Naive thymus-derived CD4-positive, alpha-beta T cell (primary cell): Measurements from ENCODE around the gene RNF149. TPM values are rescaled to one million over a fixed set of nuclear protein-coding genes. Genes with fewer than 3 reads are reported as not detected.
A peak's percentile ranks its signal among the peaks of the same experiment; 100 is the strongest.

Experiments
- ATAC-seq: fragments of 150-1000 bp; cut with Tn5 transposase; 2 replicates; pipeline ENCODE4 v1.10.0; 2021; ENCODE audit warnings: mild to moderate bottlenecking, moderate library complexity
- CTCF ChIA-PET: fragments of 350-600 bp; sonication (Branson Sonifier 250); formaldehyde crosslinking; loops from one replicate; lab custom pipeline; 2021; ENCODE audit warnings: antibody characterized with exemption; lab: Charles Lee
- POLR2A ChIA-PET: fragments of 350-600 bp; sonication (Branson Sonifier 250); formaldehyde crosslinking; loops from one replicate; lab custom pipeline; 2021; ENCODE audit warnings: antibody characterized with exemption, inconsistent platforms; lab: Charles Lee
- DNase-seq, 9 donors: peaks; one replicate each; pipeline versions ENCODE4 v3.0.0 to v3.0.0-alpha.2; 2020 to 2022; ENCODE audit warnings: mixed read lengths in 1 of 9
- H3K27ac ChIP-seq: one replicate; pipeline ENCODE4 v1.7.0; 2013; ENCODE audit warnings: mild to moderate bottlenecking, low read depth, low read length, moderate library complexity
- H3K27me3 ChIP-seq, 2 donors: one replicate each; pipeline ENCODE4 v1.7.0; 2013; ENCODE audit warnings: low read length in 2 of 2, mild to moderate bottlenecking in 2 of 2, moderate library complexity in 2 of 2; ENCODE audit not compliant: control insufficient read depth in 2 of 2, insufficient read depth in 2 of 2
- H3K36me3 ChIP-seq, 3 experiments: 1 replicate in 2 of 3; 2 replicates in 1 of 3; pipeline ENCODE4 v1.7.0; 2013; ENCODE audit warnings: low read length in 3 of 3, mild to moderate bottlenecking in 3 of 3, moderate library complexity in 1 of 3; ENCODE audit not compliant: insufficient read depth in 3 of 3, control insufficient read depth in 2 of 3
- H3K4me1 ChIP-seq, 2 donors: one replicate each; pipeline ENCODE4 v1.7.0; 2013; ENCODE audit warnings: low read length in 2 of 2, mild to moderate bottlenecking in 2 of 2, moderate library complexity in 1 of 2; ENCODE audit not compliant: control insufficient read depth in 2 of 2, insufficient read depth in 2 of 2
- H3K4me3 ChIP-seq: 2 replicates; pipeline ENCODE4 v1.7.0; 2013; ENCODE audit warnings: mild to moderate bottlenecking, low read length
- H3K9me3 ChIP-seq, 3 experiments: 1 replicate in 2 of 3; 2 replicates in 1 of 3; pipeline ENCODE4 v1.7.0; 2013; ENCODE audit warnings: low read length in 3 of 3; ENCODE audit not compliant: control insufficient read depth in 2 of 3
- H3K27ac Mint-ChIP-seq, 9 donors: one replicate each; pipeline ENCODE4 v1.8.0; 2020 to 2022; ENCODE audit warnings: mixed read lengths in 9 of 9, mild to moderate bottlenecking in 8 of 9, moderate library complexity in 5 of 9, inconsistent platforms in 2 of 9
- H3K27me3 Mint-ChIP-seq, 5 donors: one replicate each; pipeline ENCODE4 v1.8.0; 2021 to 2022; ENCODE audit warnings: mixed read lengths in 5 of 5, mild to moderate bottlenecking in 1 of 5
- H3K36me3 Mint-ChIP-seq, 5 donors: one replicate each; pipeline ENCODE4 v1.8.0; 2020 to 2022; ENCODE audit warnings: mixed read lengths in 5 of 5, mild to moderate bottlenecking in 3 of 5, inconsistent platforms in 1 of 5
- H3K4me1 Mint-ChIP-seq, 7 donors: one replicate each; pipeline ENCODE4 v1.8.0; 2020 to 2022; ENCODE audit warnings: mixed read lengths in 7 of 7, mild to moderate bottlenecking in 3 of 7, inconsistent platforms in 1 of 7
- H3K4me3 Mint-ChIP-seq, 10 donors: one replicate each; pipeline ENCODE4 v1.8.0; 2020 to 2022; ENCODE audit warnings: mild to moderate bottlenecking in 10 of 10, mixed read lengths in 10 of 10, moderate library complexity in 6 of 10, inconsistent platforms in 2 of 10
- H3K9me3 Mint-ChIP-seq, 11 donors: one replicate each; pipeline ENCODE4 v1.8.0; 2020 to 2022; ENCODE audit warnings: mixed read lengths in 11 of 11, mild to moderate bottlenecking in 4 of 11, inconsistent platforms in 1 of 11, moderate library complexity in 1 of 11
- intact Hi-C, 2 donors: fragments of 100-400 bp; cut with micrococcal nuclease; formaldehyde crosslinking; loops; one replicate each; pipeline ENCODE4 v1.15.1; 2023
- polyA plus RNA-seq, 2 donors: library from polyadenylated mRNA; unstranded; fragments of 300-500 nt; fragmentation: Illumina TruSeq; gene quantifications; one replicate each; pipeline ENCODE4 v1.2.3, GENCODE V29; 2021
- total RNA-seq, 6 experiments: library from RNA in 5 of 6; stranded (reverse) in 5 of 6; gene quantifications; 1 replicate in 5 of 6; 2 replicates in 1 of 6; pipeline ENCODE4 v1.2.3 and lab custom pipeline; 2021 to 2026

The RNF149 gene
- total and polyA plus RNA-seq, 7 experiments from 2014 or later: 45.2 to 159 (median 112) TPM

DNA sequence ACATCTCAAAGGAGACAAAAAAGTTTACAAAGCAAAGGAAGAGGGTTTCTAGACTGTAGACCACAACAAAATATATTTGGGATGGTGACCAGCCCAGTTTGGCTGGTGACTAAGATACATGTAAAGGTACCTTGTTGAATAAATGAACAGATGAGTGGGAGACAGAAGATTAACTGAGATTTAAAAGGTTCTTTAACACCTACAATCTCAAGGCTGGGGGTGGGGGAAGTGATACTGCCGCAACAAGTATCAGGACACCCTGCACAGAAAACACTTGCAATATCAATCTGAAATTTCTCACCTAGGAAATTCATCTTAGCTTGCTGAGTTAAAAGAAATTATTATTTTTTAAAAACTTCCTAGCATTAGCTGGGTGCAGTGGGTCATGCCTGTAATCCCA, 8.3 kb downstream of the RNF149 start:
- peak overlapping the region; percentile 4 to 99 (median 64) for H3K4me3 Mint-ChIP-seq
- H3K36me3 Mint-ChIP-seq: peaks cover 0 to 24% (median 3%) of the 10 kb centered on the region in 5 donors
- Histone ChIP-seq H3K4me3 (peak overlapping the region; percentile 36), H3K27ac (peak overlapping the region; percentile 47), H3K27me3 (no peaks in the 10 kb centered on the region), H3K4me1 (peaks cover 46 to 86% of the 10 kb centered on the region in 2 donors), H3K9me3 (no peaks in the 10 kb centered on the region), H3K36me3 (no peaks in the 10 kb centered on the region)
- intact Hi-C loops: loop anchor here in 1 of 2 donors (5.0 kb wide), 1 partner anchor 87 kb away; the partner anchor contains the start of gene CREG2
- ATAC-seq (peak; percentile 33), DNase-seq (no peak)
- H3K27ac Mint-ChIP-seq: peak overlapping the region in 8 of 9 donors; percentile 53 to 82 (median 72)
- H3K9me3 Mint-ChIP-seq: no peaks in the 10 kb centered on the region
- POLR2A ChIA-PET: interaction anchor here (0.7 to 2.7 kb wide), 4 partner anchors 9 to 174 kb away, joined by 3 to 16 read pairs (median 4); partner anchors contain the start of gene RNF149
- CTCF ChIA-PET: interaction anchor here (0.6 to 2.0 kb wide), 2 partner anchors 16 to 34 kb away, joined by 3 to 5 read pairs; no protein-coding TSS in a partner anchor
- H3K27me3 Mint-ChIP-seq: no peaks in the 10 kb centered on the region
- peaks cover 68 to 98% (median 92%) of the 10 kb centered on the region in 7 donors for H3K4me1 Mint-ChIP-seq

- POLR2A ChIA-PET: interaction anchor here (0.6 to 2.7 kb wide), 5 partner anchors 9 to 175 kb away, joined by 3 to 16 read pairs (median 3); partner anchors contain the start of gene RNF149
- H3K36me3 Mint-ChIP-seq: peaks cover 0 to 21% (median 3%) of the 10 kb centered on the region in 5 donors
- peak overlapping the region in 9 of 10 donors; percentile 40 to 99 (median 69) for H3K4me3 Mint-ChIP-seq
- H3K4me3 ChIP-seq: peak overlapping the region; percentile 36
- no peak for DNase-seq
- no peaks in the 10 kb centered on the region for H3K27me3 Mint-ChIP-seq
- peaks cover 0 to 4% (median under 1%) of the 10 kb centered on the region in 3 experiments for H3K36me3 ChIP-seq
- H3K27ac Mint-ChIP-seq: peak overlapping the region in 8 of 9 donors; percentile 53 to 82 (median 72)
- H3K9me3 Mint-ChIP-seq: no peaks in the 10 kb centered on the region
- CTCF ChIA-PET: interaction anchor here (2.0 kb wide), 1 partner anchor 34 kb away, joined by 5 read pairs; no protein-coding TSS in a partner anchor
- no peaks in the 10 kb centered on the region for H3K9me3 ChIP-seq
- H3K27ac ChIP-seq: peak overlapping the region; percentile 47
- no peaks in the 10 kb centered on the region for H3K27me3 ChIP-seq
- peaks cover 42 to 81% of the 10 kb centered on the region in 2 donors for H3K4me1 ChIP-seq
- peak; percentile 19 for ATAC-seq
- intact Hi-C loops: loop anchor here in 1 of 2 donors (5.0 kb wide), 2 partner anchors 33 to 88 kb away; partner anchors contain the start of gene CREG2
- H3K4me1 Mint-ChIP-seq: peaks cover 63 to 98% (median 87%) of the 10 kb centered on the region in 7 donors
These were observed 8.9 kb downstream of the RNF149 start for GRCh38 chr2:101299604-101300003.

GRCh38 chr2:101297383-101297782, 11.1 kb downstream of the RNF149 start:
- no peak overlapping the region for H3K27ac ChIP-seq
- H3K27me3 ChIP-seq: no peaks in the 10 kb centered on the region
- H3K36me3 Mint-ChIP-seq: peaks cover 0 to 13% (median 3%) of the 10 kb centered on the region in 5 donors
- no peak for DNase-seq
- H3K4me1 ChIP-seq: peaks cover 32 to 63% of the 10 kb centered on the region in 2 donors
- ATAC-seq: no peak
- peaks cover 50 to 91% (median 82%) of the 10 kb centered on the region in 7 donors for H3K4me1 Mint-ChIP-seq
- H3K9me3 ChIP-seq: no peaks in the 10 kb centered on the region
- ChIA-PET CTCF (interaction anchor here (1.4 kb wide), 1 partner anchor 36 kb away, joined by 3 read pairs; no protein-coding TSS in a partner anchor), POLR2A (interaction anchor here (1.3 to 2.7 kb wide), 2 partner anchors 9 to 11 kb away, joined by 3 to 16 read pairs; partner anchors contain the start of gene RNF149)
- peaks cover 0 to 19% (median 13%) of the 10 kb centered on the region in 3 experiments for H3K36me3 ChIP-seq
- H3K9me3 Mint-ChIP-seq: no peaks in the 10 kb centered on the region
- no peak overlapping the region for H3K4me3 ChIP-seq
- H3K4me3 Mint-ChIP-seq: peak overlapping the region in 8 of 10 donors; percentile 1 to 53 (median 28)
- intact Hi-C loops: loop anchor here in 1 of 2 donors (5.0 kb wide), 1 partner anchor 35 kb away; no protein-coding TSS in a partner anchor
- no peaks in the 10 kb centered on the region for H3K27me3 Mint-ChIP-seq
- peak overlapping the region in 8 of 9 donors; percentile 2 to 63 (median 12) for H3K27ac Mint-ChIP-seq

DNA sequence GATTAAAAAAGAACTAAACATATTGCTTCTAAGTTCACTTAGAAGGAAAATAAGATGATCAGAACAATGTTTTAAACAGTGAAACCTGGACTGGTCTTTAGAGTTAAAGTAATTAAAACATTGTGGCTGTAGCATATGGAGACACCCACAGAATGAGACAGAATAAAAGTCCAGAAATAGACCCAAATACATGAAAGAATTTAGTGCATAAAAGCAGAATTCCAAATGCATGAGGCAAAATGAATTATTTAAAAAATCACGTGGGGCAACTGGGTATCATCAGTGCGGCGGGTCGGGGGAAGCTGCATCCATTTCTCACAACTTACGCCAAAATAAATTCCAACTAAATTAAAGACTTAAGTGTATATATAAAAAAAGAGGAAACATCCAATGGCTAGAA, 12.1 kb downstream of the RNF149 start:
- Histone ChIP-seq H3K27ac (no peak overlapping the region), H3K4me3 (no peak overlapping the region), H3K9me3 (no peaks in the 10 kb centered on the region), H3K27me3 (no peaks in the 10 kb centered on the region), H3K36me3 (peaks cover 0 to 26% (median 13%) of the 10 kb centered on the region in 3 experiments), H3K4me1 (peaks cover 32 to 52% of the 10 kb centered on the region in 2 donors)
- H3K4me3 Mint-ChIP-seq: peak overlapping the region in 6 of 10 donors; percentile 7 to 54 (median 44)
- no peak for ATAC-seq
- intact Hi-C loops: loop anchor here in 1 of 2 donors (5.0 kb wide), 1 partner anchor 36 kb away; no protein-coding TSS in a partner anchor
- no peaks in the 10 kb centered on the region for H3K27me3 Mint-ChIP-seq
- peaks cover 0 to 20% (median 3%) of the 10 kb centered on the region in 5 donors for H3K36me3 Mint-ChIP-seq
- peak overlapping the region in 2 of 9 donors; percentile 2 to 52 for H3K27ac Mint-ChIP-seq
- H3K9me3 Mint-ChIP-seq: no peaks in the 10 kb centered on the region
- H3K4me1 Mint-ChIP-seq: peaks cover 45 to 86% (median 72%) of the 10 kb centered on the region in 7 donors
- no peak for DNase-seq
- CTCF ChIA-PET: interaction anchor here (1.4 kb wide), 1 partner anchor 37 kb away, joined by 3 read pairs; no protein-coding TSS in a partner anchor
- POLR2A ChIA-PET: interaction anchor here (0.6 kb wide), 1 partner anchor 361 kb away, joined by 3 read pairs; no protein-coding TSS in a partner anchor

- ChIA-PET CTCF (interaction anchor here (1.4 kb wide), 1 partner anchor 37 kb away, joined by 3 read pairs; no protein-coding TSS in a partner anchor), POLR2A (no interaction called here)
- Histone ChIP-seq H3K4me1 (peaks cover 30 to 48% of the 10 kb centered on the region in 2 donors), H3K4me3 (no peak overlapping the region), H3K27ac (no peak overlapping the region), H3K36me3 (peaks cover 0 to 26% (median 13%) of the 10 kb centered on the region in 3 experiments), H3K27me3 (no peaks in the 10 kb centered on the region), H3K9me3 (no peaks in the 10 kb centered on the region)
- Mint-ChIP-seq H3K4me3 (peak overlapping the region in 6 of 10 donors; percentile 7 to 53 (median 38)), H3K36me3 (peaks cover 0 to 21% (median 3%) of the 10 kb centered on the region in 5 donors), H3K9me3 (no peaks in the 10 kb centered on the region), H3K4me1 (peaks cover 42 to 81% (median 67%) of the 10 kb centered on the region in 7 donors), H3K27ac (peak overlapping the region in 3 of 9 donors; percentile 2 to 37 (median 11)), H3K27me3 (no peaks in the 10 kb centered on the region)
- intact Hi-C loops: loop anchor here in 1 of 2 donors (5.0 kb wide), 1 partner anchor 36 kb away; no protein-coding TSS in a partner anchor
- DNase-seq (no peak), ATAC-seq (no peak)
These were observed 12.6 kb downstream of the RNF149 start for GRCh38 chr2:101295895-101296294.

GRCh38 chr2:101294861-101295260, 13.6 kb downstream of the RNF149 start:
- H3K27me3 Mint-ChIP-seq: no peaks in the 10 kb centered on the region
- no peak overlapping the region for H3K27ac Mint-ChIP-seq
- ATAC-seq: no peak

More at GRCh38 chr2:101294861-101295260, 13.6 kb downstream of the RNF149 start:
- Histone ChIP-seq H3K27ac (no peak overlapping the region), H3K4me1 (peaks cover 20 to 38% of the 10 kb centered on the region in 2 donors), H3K36me3 (peaks cover 0 to 27% (median 13%) of the 10 kb centered on the region in 3 experiments), H3K27me3 (no peaks in the 10 kb centered on the region), H3K4me3 (no peak overlapping the region), H3K9me3 (no peaks in the 10 kb centered on the region)
- peaks cover 0 to 24% (median 7%) of the 10 kb centered on the region in 5 donors for H3K36me3 Mint-ChIP-seq
- H3K4me1 Mint-ChIP-seq: peaks cover 37 to 74% (median 60%) of the 10 kb centered on the region in 7 donors
- intact Hi-C loops: loop anchor here in 1 of 2 donors (5.0 kb wide), 1 partner anchor 37 kb away; no protein-coding TSS in a partner anchor
- H3K4me3 Mint-ChIP-seq: no peak overlapping the region
- no peak for DNase-seq
- ChIA-PET POLR2A (no interaction called here), CTCF (interaction anchor here (0.8 kb wide), 1 partner anchor 637 kb away, joined by 4 read pairs; no protein-coding TSS in a partner anchor)
- H3K9me3 Mint-ChIP-seq: no peaks in the 10 kb centered on the region
